ENCODE measurements around the gene SERPING1.

The SERPING1 gene

DNA sequence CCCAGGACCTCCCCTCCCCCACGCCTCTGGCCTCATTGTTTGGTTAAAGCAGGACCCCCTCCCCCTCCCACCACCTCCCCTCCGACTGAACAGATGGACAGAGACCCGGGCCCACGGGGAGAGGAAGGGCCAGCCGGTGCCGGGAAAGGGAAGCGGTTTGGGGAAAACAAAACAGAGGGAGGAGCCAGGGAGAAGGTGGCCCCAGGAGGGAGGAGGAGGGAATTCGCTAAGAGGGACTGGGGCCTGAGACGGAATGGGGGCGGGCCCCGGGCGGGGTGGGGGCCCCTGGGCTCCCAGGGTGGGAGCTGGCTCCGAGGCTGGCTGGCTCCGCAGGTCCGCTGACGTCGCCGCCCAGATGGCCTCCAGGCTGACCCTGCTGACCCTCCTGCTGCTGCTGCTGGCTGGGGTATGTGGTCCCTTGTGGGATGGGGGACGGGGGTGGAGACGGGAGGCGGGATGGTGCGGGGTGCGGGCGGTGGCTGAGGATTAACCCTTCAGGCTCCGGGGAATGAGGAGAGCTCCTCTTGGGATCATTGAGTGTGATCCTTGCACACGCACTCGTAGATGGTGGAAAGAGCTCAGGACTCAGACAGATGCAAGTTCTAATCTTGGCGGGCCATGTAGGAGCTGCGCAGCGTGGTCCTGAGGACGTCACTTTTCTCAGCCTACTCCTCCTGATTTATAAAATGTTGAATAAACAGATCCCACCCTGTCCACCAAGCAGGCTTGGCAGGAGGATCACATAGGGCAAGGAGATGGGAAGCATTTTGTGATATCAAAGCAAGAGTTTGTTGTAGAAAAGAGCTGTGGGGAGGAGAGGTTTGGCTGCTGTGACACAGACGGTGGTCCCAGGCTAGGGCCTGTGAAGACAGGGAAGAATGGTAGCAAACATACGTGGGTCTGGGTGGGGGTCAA is 688 bp downstream of the SERPING1 start:
- no peak for DNase-seq

DNA sequence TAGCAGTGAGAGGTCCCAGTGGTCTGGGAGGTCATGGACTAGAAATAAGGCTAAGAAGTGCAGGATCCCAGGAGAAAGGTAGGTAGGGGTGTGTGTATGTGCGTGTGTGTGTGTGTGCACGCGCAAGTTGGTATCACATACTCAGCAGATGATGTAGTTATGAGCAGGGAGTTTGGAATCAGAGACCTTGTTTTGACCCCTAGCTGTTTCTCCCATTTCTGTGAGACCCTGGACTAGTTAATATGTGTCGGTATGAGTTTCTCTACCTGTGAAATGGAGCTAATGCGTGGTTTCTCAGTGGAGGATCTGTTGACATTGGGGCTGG is 1.3 kb downstream of the SERPING1 start:
- no peak for DNase-seq

GRCh38 chr11:57599381-57599780 is 1.9 kb downstream of the SERPING1 start:
- no peak for DNase-seq

GRCh38 chr11:57601297-57601696 is 3.8 kb downstream of the SERPING1 start:
- no peak for DNase-seq

GRCh38 chr11:57604296-57605027 is 7.0 kb downstream of the SERPING1 start:
- no peak for DNase-seq

DNA sequence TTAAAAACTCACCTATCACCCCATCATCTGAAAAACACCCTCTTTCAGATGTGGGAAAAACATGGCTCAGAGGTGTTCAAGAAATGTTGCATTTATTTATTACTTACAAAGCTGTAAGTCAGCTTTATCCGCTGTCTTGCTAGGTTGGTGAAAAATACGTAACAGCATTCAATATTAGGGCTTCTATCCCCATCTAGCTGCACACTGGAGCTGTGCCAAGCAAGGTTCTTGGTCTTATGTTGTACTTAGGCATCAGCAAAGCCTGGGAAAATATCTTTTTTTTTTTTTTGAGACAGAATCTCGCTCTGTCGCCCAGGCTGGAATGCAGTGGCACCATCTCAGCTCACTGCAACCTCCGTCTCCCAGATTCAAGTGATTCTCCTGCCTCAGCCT is 7.5 kb downstream of the SERPING1 start:
- DNase-seq = no peak

GRCh38 chr11:57610170-57610569 is 12.7 kb downstream of the SERPING1 start:
- no peak for DNase-seq

GRCh38 chr11:57614234-57614772 is 16.8 kb downstream of the SERPING1 start:
- DNase-seq = no peak

DNA sequence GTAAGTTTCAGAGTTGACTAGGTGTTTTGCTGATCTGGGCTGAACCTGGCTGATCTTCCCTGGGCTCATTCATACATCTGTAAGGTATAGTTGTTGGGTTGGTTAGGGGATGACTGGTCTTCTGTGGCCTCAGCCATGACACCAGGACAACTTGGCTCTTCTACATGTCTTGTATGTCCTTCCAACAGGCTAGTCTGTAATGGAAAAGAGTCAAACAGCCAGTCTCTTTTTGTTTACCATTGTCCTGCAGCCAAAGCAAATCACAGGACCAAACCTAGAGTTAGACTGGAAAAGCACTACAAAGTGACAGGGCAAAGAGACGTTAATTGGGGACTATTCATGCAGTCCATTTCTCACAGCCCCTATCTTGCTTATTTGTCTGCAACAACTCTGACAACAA is 17.8 kb downstream of the SERPING1 start:
- DNase-seq = no peak

- no peak for DNase-seq
Observed at GRCh38 chr11:57616595-57616994, 19.1 kb downstream of the SERPING1 start.

DNA sequence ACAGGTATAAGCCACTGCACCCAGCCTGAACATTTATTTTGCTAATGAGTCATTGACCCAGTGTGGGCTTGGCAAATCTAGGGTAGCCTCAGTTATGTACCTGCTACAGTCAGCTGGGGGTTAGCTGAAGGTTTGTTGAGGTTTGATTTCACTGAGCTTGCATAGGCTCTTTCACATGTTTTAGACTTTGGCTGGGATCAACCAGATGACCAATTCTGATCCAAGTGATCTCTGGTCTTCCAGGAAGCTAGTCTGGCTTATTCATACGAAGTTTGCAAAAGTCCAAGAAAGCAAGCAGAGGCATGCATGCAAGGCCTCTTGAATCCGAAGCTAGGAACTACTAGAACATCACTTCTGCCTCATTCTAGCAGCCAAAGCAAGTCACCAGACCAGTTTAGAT is 21.0 kb downstream of the SERPING1 start:
- DNase-seq = no peak

GRCh38 chr11:57619331-57619730 is 21.8 kb downstream of the SERPING1 start:
- no peak for DNase-seq

- no peak for DNase-seq
Observed at GRCh38 chr11:57620467-57620866, 23.0 kb downstream of the SERPING1 start.

DNA sequence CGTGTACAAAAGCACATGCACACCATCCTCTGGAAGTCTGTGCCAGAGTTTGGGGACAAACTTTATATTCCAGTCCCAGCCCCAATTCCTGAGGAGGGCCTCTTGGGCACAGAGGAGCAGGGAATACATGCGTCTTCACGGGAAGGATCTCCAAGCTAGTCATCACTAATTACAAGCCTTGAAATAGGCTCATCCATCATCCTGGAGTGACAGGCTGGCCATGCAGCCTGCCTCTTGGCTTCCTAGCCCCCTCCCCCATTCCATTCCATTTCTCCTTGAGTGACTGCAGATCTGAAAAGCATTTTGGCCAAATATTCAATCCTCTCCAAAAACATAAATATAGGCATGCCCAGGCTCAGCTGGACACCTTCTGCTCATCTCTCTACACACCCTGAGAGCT is 24.8 kb downstream of the SERPING1 start:
- DNase-seq = no peak

DNA sequence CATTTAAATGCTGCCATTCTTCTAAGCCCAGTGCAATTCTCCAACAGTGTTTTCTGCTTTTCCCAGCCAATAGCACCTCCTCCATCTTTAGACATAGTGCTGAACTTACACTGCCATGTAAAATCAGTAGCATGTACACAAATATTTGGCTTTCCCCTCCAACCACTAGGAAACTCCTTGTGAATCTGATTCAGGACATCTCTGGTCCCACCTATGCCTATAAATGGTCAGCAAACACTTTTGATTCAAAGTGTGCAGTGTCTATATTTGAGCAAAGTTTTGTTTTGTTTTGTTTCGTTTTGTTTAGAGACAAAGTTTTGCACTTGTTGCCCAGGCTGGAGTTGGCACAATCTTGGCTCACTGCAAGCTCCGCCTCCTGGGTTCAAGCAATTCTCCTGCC is 27.4 kb downstream of the SERPING1 start:
- DNase-seq = no peak

- no peak for DNase-seq
Observed at GRCh38 chr11:57626895-57627294, 29.4 kb downstream of the SERPING1 start.

DNA sequence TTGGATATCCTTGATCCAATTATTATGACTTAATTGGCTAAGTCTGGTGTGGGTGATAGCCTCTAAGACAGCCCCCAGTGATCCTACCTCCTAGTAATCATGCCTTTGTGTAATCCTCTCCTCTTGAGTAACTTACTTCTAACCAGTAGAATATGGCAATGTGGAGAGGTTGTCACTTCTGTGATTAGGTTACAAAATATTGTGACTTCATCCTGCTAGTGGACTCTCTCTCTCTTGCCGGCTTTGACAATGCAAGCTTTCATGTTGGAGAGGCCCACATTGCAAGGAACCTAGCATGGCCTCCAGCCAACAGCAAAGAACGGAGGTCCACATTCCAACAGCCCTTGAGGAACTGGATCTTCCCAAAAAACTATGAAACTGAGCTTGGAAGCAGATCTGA is 32.7 kb downstream of the SERPING1 start:
- DNase-seq = no peak

GRCh38 chr11:57632116-57632515 is 34.6 kb downstream of the SERPING1 start:
- DNase-seq = no peak

DNA sequence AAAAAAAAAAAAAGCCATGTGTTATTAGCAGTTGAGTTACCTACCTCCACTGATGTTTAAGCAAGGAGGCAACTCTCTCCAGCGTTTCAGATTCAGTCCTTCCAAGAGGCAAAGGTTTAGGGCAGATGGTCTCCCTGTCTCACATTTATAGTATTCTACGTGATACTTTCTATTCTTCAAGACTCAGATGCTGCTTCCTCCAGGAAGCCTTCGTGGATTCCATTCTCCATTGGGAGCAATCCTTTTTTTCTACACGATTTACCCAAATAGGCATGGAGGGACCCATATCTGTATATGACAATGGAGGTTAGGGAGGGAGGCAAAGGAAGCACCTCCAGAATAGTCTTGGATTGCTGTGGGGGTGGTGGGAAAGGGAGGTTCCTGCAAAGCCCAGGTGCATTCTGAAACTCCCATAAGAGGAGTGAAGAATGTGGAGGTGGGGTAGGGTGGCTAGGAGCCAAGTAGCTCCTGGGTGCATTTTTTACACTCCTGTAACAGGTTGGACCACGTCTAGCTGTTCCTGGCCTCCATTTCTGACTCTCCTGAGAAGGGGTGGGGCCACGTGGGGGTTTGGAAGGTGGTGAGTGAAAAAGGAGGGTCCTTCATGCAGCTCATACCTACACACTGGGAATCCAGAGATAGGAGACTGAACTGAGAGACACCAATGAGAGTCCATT is 36.0 kb downstream of the SERPING1 start:
- DNase-seq = no peak

DNA sequence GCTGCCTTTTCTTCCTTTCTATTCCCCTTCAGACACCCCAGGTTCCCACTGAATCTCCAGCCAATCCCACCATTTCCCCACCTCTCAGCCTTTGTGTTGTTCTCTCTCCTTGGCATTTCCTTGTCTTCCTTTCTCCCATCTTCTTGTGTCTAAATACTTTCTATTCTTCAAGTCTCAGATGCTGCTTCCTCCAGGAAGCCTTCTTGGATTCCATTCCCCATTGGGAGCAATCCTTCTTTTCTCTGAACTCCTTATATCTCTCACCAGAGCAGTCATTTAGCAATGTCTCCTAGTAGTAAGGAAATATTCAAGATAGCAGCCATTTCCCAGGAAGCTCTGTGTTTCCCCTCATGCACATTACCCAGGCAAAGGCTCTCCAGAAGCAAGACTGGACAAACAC is 36.8 kb downstream of the SERPING1 start:
- DNase-seq = no peak

DNA sequence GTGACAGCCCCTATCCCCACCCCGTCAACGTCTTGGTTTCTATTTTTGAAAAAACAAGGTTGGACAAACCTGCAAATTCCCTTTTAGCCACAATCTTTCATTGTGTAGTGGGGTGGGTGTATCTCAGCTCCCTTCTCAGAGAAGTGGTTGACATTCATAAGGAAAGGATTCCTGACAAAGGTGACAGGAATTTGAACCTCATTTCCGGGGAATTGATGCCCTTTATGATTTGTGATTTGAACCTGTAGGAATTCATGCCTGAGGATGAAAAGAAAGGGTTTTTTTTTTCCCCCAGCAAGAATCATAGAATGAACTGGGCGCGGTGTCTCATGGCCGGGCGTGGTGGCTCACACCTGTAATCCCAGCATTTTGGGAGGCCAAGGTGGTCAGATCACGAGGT is 37.8 kb downstream of the SERPING1 start:
- DNase-seq = no peak

DNA sequence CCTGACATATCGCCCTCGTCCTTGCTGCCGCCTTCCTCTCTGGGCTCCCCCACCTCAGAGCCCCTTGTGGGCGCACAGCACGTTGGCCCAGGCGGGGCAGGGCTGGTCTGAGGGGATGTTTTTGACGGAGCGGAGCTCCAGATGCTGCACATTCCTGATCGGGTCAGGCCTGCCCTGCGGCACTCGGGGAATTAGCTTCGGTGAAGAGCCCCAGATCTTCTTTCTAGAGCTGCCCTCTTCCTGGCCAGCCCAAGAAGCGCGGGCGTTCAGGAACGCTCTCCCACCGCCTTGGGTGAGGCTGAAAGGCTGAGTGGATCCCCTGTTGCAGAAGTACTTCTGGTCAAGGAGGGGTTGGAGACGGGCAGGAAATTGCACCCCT is 40.1 kb downstream of the SERPING1 start:
- DNase-seq = no peak

GRCh38 chr11:57638005-57638781 is 40.7 kb downstream of the SERPING1 start:
- no peak for DNase-seq
